HEK293T (cell line): ENCODE results near the gene TGM2.

Experiments used
- CTCF ChIA-PET: fragments of 350-600 bp; formaldehyde crosslinking; extraction: SDS; loops from one replicate; lab custom pipeline; 2021; ENCODE audit warnings: antibody characterized with exemption, inconsistent platforms; lab: Yijun Ruan, JAX
- POLR2A ChIA-PET: fragments of 350-600 bp; formaldehyde crosslinking; extraction: SDS; loops from one replicate; lab custom pipeline; 2020; ENCODE audit warnings: antibody characterized with exemption, inconsistent platforms; lab: Yijun Ruan, JAX
- DNase-seq: peaks from one replicate; pipeline ENCODE4 v3.0.0; 2012; ENCODE audit warnings: mixed read lengths; ENCODE audit errors: extremely low spot score
- ARNT ChIP-seq: fragments of 450-650 bp; IDR thresholded peaks from 2 replicates; pipeline ENCODE4 v1.6.1; 2017; ENCODE audit warnings: mild to moderate bottlenecking
- BHLHE40 ChIP-seq: fragments of 450-650 bp; IDR thresholded peaks from 2 replicates; pipeline ENCODE4 v1.6.1; 2016; ENCODE audit warnings: mild to moderate bottlenecking, moderate library complexity, borderline replicate concordance
- CTBP1 ChIP-seq: fragments of 450-650 bp; IDR thresholded peaks from 2 replicates; pipeline ENCODE4 v1.6.1; 2016; ENCODE audit warnings: borderline replicate concordance
- ELF4 ChIP-seq: fragments of 450-650 bp; IDR thresholded peaks from 2 replicates; pipeline ENCODE4 v1.6.1; 2017; ENCODE audit warnings: antibody characterized with exemption
- FOXA1 ChIP-seq: fragments of 450-650 bp; IDR thresholded peaks from 2 replicates; pipeline ENCODE4 v1.6.1; 2016; ENCODE audit warnings: mild to moderate bottlenecking
- FOXK2 ChIP-seq: fragments of 450-650 bp; IDR thresholded peaks from 2 replicates; pipeline ENCODE4 v1.6.1; 2016; ENCODE audit warnings: mild to moderate bottlenecking
- FOXM1 ChIP-seq: fragments of 450-650 bp; IDR thresholded peaks from 2 replicates; pipeline ENCODE4 v1.6.1; 2017; ENCODE audit warnings: mild to moderate bottlenecking, borderline replicate concordance
- HDGF ChIP-seq: fragments of 450-650 bp; IDR thresholded peaks from 2 replicates; pipeline ENCODE4 v1.6.1; 2017; ENCODE audit warnings: antibody characterized with exemption, borderline replicate concordance
- L3MBTL2 ChIP-seq: fragments of 450-650 bp; conservative IDR thresholded peaks from 2 replicates; pipeline ENCODE4 v1.6.1; 2016; ENCODE audit warnings: mild to moderate bottlenecking
- LEF1 ChIP-seq: fragments of 450-650 bp; IDR thresholded peaks from 2 replicates; pipeline ENCODE4 v1.6.1; 2017; ENCODE audit warnings: mild to moderate bottlenecking, borderline replicate concordance
- NFRKB ChIP-seq: fragments of 450-650 bp; IDR thresholded peaks from 2 replicates; pipeline ENCODE4 v1.6.1; 2016; ENCODE audit warnings: mild to moderate bottlenecking, moderate library complexity
- PKNOX1 ChIP-seq: fragments of 450-650 bp; IDR thresholded peaks from 2 replicates; pipeline ENCODE4 v1.6.1; 2016
- SP1 ChIP-seq: fragments of 450-650 bp; IDR thresholded peaks from 2 replicates; pipeline ENCODE4 v1.6.1; 2017
- SUZ12 ChIP-seq: fragments of 450-650 bp; IDR thresholded peaks from 2 replicates; pipeline ENCODE4 v1.6.1; 2016; ENCODE audit warnings: mild to moderate bottlenecking
- TARDBP ChIP-seq: fragments of 450-650 bp; IDR thresholded peaks from 2 replicates; pipeline ENCODE4 v1.6.1; 2016
- ZNF384 ChIP-seq: fragments of 450-650 bp; IDR thresholded peaks from 2 replicates; pipeline ENCODE4 v1.6.1; 2016

The TGM2 gene

GRCh38 chr20:38147751-38148150, 17.3 kb downstream of the TGM2 start:
- ChIA-PET CTCF (no interaction called here), POLR2A (no interaction called here)
- DNase-seq, result no peak
- no peak for TF ChIP-seq PKNOX1
- no peak for TF ChIP-seq NFRKB
- TF ChIP-seq ZNF384, result no peak
- TF ChIP-seq SP1, result no peak
- no peak for TF ChIP-seq CTBP1
- TF ChIP-seq SUZ12, result no peak
- no peak for TF ChIP-seq FOXA1
- TF ChIP-seq TARDBP, result no peak
- no peak for TF ChIP-seq HDGF

- ChIA-PET CTCF (no interaction called here), POLR2A (no interaction called here)
- no peak for TF ChIP-seq ARNT
- no peak for TF ChIP-seq CTBP1
- no peak for DNase-seq
Observed at GRCh38 chr20:38147163-38147562, 17.9 kb downstream of the TGM2 start.

- TF ChIP-seq FOXA1, result no peak
- TF ChIP-seq FOXM1, result no peak
- no peak for TF ChIP-seq PKNOX1
- TF ChIP-seq SP1, result no peak
- no peak for TF ChIP-seq ARNT
- no peak for TF ChIP-seq ELF4
- no peak for TF ChIP-seq HDGF
- TF ChIP-seq NFRKB, result no peak
- ChIA-PET CTCF (no interaction called here), POLR2A (no interaction called here)
- no peak for DNase-seq
Observed at GRCh38 chr20:38146628-38147027, 18.4 kb downstream of the TGM2 start.

GRCh38 chr20:38146156-38146555, 18.9 kb downstream of the TGM2 start:
- POLR2A ChIA-PET, result no interaction called here
- no peak for DNase-seq
- TF ChIP-seq TARDBP (no peak), SP1 (no peak), ARNT (no peak), L3MBTL2 (no peak), FOXA1 (no peak), FOXM1 (no peak), NFRKB (no peak)
- CTCF ChIA-PET, result no interaction called here

GRCh38 chr20:38145729-38146075, 19.4 kb downstream of the TGM2 start:
- ChIA-PET CTCF (no interaction called here), POLR2A (no interaction called here)
- no peak for DNase-seq
- no peak for TF ChIP-seq FOXM1
- TF ChIP-seq LEF1, result no peak
- TF ChIP-seq ELF4, result no peak
- no peak for TF ChIP-seq SUZ12
- TF ChIP-seq FOXA1, result no peak
- TF ChIP-seq BHLHE40, result no peak
- TF ChIP-seq SP1, result no peak
- no peak for TF ChIP-seq ZNF384
- no peak for TF ChIP-seq L3MBTL2
- TF ChIP-seq NFRKB, result no peak
- TF ChIP-seq TARDBP, result no peak
- no peak for TF ChIP-seq HDGF
- TF ChIP-seq ARNT, result no peak
- TF ChIP-seq CTBP1, result no peak
- TF ChIP-seq FOXK2, result no peak
- no peak for TF ChIP-seq PKNOX1

- DNase-seq, result no peak
- TF ChIP-seq FOXK2, result no peak
- TF ChIP-seq ELF4, result no peak
- no peak for TF ChIP-seq HDGF
- TF ChIP-seq CTBP1, result no peak
- no peak for TF ChIP-seq SUZ12
- ChIA-PET CTCF (no interaction called here), POLR2A (no interaction called here)
Observed at GRCh38 chr20:38144974-38145728, 19.9 kb downstream of the TGM2 start.

GRCh38 chr20:38144598-38144973, 20.5 kb downstream of the TGM2 start:
- POLR2A ChIA-PET, result no interaction called here
- CTCF ChIA-PET, result interaction anchor here (0.9 kb wide), 1 partner anchor 8 kb away, joined by 3 read pairs; no protein-coding TSS in a partner anchor

More at GRCh38 chr20:38144598-38144973, 20.5 kb downstream of the TGM2 start:
- no peak for TF ChIP-seq FOXM1
- TF ChIP-seq FOXK2, result no peak
- no peak for TF ChIP-seq SUZ12
- TF ChIP-seq HDGF, result no peak
- no peak for TF ChIP-seq FOXA1
- TF ChIP-seq BHLHE40, result no peak
- no peak for TF ChIP-seq CTBP1
- no peak for TF ChIP-seq ELF4
- no peak for TF ChIP-seq TARDBP
- TF ChIP-seq PKNOX1, result no peak
- TF ChIP-seq ARNT, result no peak
- no peak for TF ChIP-seq ZNF384
- no peak for TF ChIP-seq LEF1
- no peak for TF ChIP-seq NFRKB
- no peak for TF ChIP-seq L3MBTL2
- no peak for TF ChIP-seq SP1
- DNase-seq, result no peak
